IPS-18a (cell line): Measurements from ENCODE around the gene MPP1.

ENCODE experiments used
- H3K27ac ChIP-seq: one replicate; pipeline ENCODE4 v1.5.1; 2013; ENCODE audit warnings: low read length
- H3K27me3 ChIP-seq: one replicate; pipeline ENCODE4 v1.6.1; 2013; ENCODE audit warnings: mild to moderate bottlenecking, low read length; ENCODE audit not compliant: control insufficient read depth, insufficient read depth
- H3K36me3 ChIP-seq: one replicate; pipeline ENCODE4 v1.6.1; 2013; ENCODE audit warnings: low read depth, low read length; ENCODE audit not compliant: control insufficient read depth
- H3K4me1 ChIP-seq: one replicate; pipeline ENCODE4 v1.6.1; 2013; ENCODE audit warnings: low read depth, low read length; ENCODE audit not compliant: control insufficient read depth
- H3K4me3 ChIP-seq: one replicate; pipeline ENCODE4 v1.5.1; 2013; ENCODE audit warnings: low read length
- H3K9ac ChIP-seq: one replicate; pipeline ENCODE4 v1.6.1; 2013; ENCODE audit warnings: mild to moderate bottlenecking, low read length, moderate library complexity
- H3K9me3 ChIP-seq: one replicate; pipeline ENCODE4 v1.6.1; 2013; ENCODE audit warnings: low read depth, low read length; ENCODE audit not compliant: control insufficient read depth

Gene MPP1

GRCh38 chrX:154809939-154810665, 4.8 kb upstream of the MPP1 start:
- no peak overlapping the region for H3K27ac ChIP-seq
- H3K9ac ChIP-seq, result no peak overlapping the region
- H3K27me3 ChIP-seq, result peaks cover 13% of the 10 kb centered on the region
- H3K36me3 ChIP-seq, result no peaks in the 10 kb centered on the region
- peaks cover 12% of the 10 kb centered on the region for H3K9me3 ChIP-seq
- H3K4me1 ChIP-seq, result peaks cover 11% of the 10 kb centered on the region
- no peak overlapping the region for H3K4me3 ChIP-seq

- peaks cover 3% of the 10 kb centered on the region for H3K9me3 ChIP-seq
- H3K27ac ChIP-seq, result no peak overlapping the region
- no peak overlapping the region for H3K4me3 ChIP-seq
- no peak overlapping the region for H3K9ac ChIP-seq
- H3K27me3 ChIP-seq, result peaks cover 44% of the 10 kb centered on the region
- H3K36me3 ChIP-seq, result no peaks in the 10 kb centered on the region
- peaks cover 5% of the 10 kb centered on the region for H3K4me1 ChIP-seq
Observed at GRCh38 chrX:154806837-154807501, 1.7 kb upstream of the MPP1 start.

DNA sequence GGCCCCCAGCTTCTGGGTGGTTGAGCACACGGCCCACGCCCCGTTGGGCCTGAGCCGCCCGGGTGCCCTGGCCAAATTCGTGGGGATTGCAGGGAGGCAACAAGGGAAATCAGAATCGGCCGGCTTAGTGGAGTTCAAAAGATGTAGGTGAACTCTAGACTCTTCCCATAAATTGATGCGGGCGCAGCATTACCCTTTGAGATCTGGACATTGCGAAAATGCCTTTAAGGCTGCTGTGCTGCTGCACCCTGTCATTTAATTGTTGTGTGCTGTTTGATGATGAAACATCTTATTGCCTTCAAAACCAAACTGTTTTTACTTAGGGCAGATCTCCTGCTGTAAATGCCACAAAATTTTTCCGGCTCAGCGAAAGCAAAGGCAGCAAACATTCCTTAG, 409 bp upstream of the MPP1 start:
- Histone ChIP-seq H3K4me3 (peak overlapping the region; percentile 52), H3K27ac (no peak overlapping the region), H3K36me3 (no peaks in the 10 kb centered on the region), H3K9me3 (peaks cover 3% of the 10 kb centered on the region), H3K27me3 (peaks cover 56% of the 10 kb centered on the region), H3K9ac (peak overlapping the region; percentile 17), H3K4me1 (peaks cover 5% of the 10 kb centered on the region)

DNA sequence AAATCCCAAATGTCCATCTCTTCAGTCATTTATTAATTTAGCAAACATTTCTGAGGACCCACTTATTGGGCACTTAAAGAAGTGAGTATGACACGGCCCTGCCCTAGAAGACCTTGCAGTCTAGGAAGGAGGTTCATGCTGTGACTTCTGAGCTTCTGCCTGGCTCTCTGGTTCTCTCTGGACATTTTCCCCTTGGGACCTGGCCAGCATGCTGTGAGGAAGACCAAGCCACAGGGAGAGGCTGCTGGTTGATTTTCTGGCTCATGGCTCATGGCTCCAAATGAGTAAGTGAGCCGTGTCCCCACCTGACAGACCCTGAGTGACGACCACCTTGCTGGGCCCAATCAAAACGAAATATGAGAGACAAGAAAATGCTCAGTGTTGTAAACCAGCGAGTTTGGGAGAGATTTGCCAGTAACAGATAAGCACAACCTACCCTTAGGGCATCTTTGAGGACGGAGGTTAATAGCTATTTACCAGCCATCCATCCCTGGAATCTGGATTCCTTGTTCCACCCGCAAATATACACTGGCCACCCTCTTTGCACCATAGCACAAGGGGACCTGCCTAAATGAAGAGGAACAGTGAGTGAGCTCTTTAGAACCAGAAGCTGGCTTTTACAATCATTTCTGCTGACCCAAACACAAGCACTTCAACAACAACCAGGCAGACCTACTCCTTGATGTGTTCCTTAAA, 876 bp downstream of the MPP1 start:
- no peak overlapping the region for H3K27ac ChIP-seq
- H3K4me3 ChIP-seq, result peak overlapping the region; percentile 52

DNA sequence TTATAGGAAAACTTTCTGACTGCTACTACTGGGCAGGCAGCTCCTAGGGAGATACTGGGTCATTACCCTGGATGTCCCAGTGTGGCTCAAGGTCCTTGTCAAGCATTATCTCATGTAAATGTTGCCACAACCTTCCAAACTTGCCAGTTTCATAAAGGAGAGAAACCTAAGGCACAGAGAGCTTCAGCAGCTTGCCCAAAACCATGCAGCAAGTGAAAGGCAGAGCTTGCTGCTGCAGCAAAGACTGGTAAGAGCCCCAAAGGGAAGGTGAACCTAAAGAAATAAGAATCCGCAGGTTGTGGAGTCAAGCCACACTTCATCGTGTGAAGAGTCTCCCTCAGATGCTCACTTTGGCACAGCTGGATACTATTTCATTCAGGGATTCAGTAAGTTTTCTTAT, 2.3 kb downstream of the MPP1 start:
- Histone ChIP-seq H3K9ac (no peak overlapping the region), H3K27ac (no peak overlapping the region), H3K27me3 (peaks cover 68% of the 10 kb centered on the region), H3K9me3 (peaks cover 3% of the 10 kb centered on the region), H3K4me1 (peaks cover 5% of the 10 kb centered on the region), H3K36me3 (no peaks in the 10 kb centered on the region), H3K4me3 (no peak overlapping the region)

More for the DNA sequence above, 876 bp downstream of the MPP1 start:
- Histone ChIP-seq H3K9ac (no peak overlapping the region), H3K36me3 (no peaks in the 10 kb centered on the region), H3K27me3 (peaks cover 62% of the 10 kb centered on the region), H3K4me1 (peaks cover 5% of the 10 kb centered on the region), H3K9me3 (peaks cover 3% of the 10 kb centered on the region)

DNA sequence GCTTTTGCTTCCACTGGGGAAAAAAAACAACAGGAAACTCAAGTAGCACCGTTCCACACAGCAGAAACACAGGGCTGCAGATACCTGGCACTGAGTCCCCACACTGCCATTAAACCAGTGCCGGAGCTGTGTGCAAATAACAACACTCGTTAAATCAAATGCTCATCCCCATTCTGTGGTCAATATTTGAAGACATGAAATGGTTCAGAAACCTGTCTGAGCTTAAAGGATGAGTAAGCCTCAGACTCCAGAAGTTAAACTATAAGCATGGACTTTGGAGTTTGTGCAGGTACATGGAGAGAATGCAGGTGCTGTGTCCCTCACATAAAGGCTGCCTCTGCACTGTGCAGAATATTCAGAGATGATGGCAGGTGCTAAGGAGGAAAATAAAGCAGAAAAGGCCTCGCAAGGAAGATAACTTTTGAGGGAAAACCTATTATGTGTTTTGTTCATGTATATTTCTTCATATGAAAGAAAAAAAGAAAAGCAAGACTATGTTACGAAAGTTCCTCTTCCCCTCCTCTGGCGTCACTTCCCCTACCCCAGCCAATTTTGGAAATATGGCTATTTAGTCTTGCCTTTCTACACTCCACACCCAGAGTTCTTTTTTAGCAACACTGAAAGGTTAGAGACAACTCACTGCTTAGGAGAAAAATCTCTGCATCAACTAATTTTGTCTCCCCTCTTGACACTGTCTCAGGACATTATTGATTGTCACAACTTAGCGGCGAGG, 4.6 kb downstream of the MPP1 start:
- Histone ChIP-seq H3K9me3 (peaks cover 6% of the 10 kb centered on the region), H3K9ac (no peak overlapping the region), H3K4me3 (no peak overlapping the region), H3K27me3 (peaks cover 70% of the 10 kb centered on the region), H3K36me3 (no peaks in the 10 kb centered on the region), H3K27ac (no peak overlapping the region), H3K4me1 (peaks cover 4% of the 10 kb centered on the region)

DNA sequence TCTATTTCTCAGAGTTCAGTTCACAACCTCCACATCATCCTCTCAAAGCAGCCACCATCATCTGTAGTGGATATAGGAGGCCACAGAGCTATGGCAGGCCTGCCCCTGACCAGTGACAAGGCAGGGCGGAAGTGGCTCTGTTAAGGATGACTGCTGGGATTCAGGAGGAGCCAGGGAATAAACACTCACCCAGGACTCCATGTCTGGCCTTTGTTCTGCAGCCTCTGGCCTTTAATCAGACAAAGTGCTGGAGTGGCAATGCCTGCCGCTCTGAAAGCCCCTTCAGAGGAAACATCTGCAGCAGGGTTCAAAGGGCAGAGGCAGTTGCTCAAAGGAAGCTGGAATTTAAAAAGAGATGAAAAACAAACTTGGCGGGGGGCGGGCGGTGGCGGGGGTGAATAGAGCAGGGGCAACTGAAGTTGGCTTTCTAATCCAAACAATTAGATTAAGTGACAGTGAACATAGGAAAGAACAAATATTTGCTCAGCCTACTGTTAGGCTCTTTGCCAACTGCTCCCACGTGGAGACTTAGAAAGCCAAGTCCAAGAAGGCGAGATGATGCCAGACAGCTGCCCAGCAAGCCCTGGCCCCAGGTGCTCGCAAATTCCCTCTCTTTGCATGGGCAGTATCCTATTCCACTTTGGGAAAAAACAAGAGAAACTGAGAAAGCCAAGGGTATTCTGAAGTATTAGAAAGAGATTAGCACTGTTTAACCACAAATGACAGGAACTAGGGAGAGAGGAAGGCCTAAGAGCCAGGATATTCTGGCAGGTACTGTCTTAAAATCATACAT, 5.5 kb downstream of the MPP1 start:
- H3K27ac ChIP-seq, result no peak overlapping the region
- no peak overlapping the region for H3K9ac ChIP-seq
- peaks cover 13% of the 10 kb centered on the region for H3K9me3 ChIP-seq
- peaks cover 4% of the 10 kb centered on the region for H3K4me1 ChIP-seq
- no peaks in the 10 kb centered on the region for H3K36me3 ChIP-seq
- H3K27me3 ChIP-seq, result peaks cover 65% of the 10 kb centered on the region
- H3K4me3 ChIP-seq, result no peak overlapping the region

DNA sequence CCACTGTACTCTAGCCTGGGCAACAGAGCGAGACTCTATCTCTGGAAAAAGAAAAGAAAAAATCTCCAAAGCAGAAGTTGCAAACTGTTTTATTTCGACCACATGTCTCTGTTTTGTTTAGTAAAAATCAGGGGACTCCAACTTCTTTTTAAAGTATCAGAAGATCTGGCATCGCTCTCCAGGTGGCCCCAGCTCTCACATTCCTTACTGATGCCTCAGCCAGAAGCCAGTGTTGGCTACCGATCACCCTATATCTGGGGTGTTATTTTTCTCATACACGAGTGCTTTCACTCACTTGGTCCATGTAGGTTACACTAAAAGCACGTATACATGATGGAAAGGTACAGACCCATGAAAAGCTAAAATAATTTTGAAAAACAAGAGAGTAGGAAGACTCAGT, 8.3 kb downstream of the MPP1 start:
- Histone ChIP-seq H3K9ac (no peak overlapping the region), H3K36me3 (no peaks in the 10 kb centered on the region), H3K27ac (no peak overlapping the region), H3K27me3 (peaks cover 38% of the 10 kb centered on the region), H3K4me1 (peaks cover 4% of the 10 kb centered on the region), H3K9me3 (peaks cover 22% of the 10 kb centered on the region), H3K4me3 (no peak overlapping the region)

DNA sequence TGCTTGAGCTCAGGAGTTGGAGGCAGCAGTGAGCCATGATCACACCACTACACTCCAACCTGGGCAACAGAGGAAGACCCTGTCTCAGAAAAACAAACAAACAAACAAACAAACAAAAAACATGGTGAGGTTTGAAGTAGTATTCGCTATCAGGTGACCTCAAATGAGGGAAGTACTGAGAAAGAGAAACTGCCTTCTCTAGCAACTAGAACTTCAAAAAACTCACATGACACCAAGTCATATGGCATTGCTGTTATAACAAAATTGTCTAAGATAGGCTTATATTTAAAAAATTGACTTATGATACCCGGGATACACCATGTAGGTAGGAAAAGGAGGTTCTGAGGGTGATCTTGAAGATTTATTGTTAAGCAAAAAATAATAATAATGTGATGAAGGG, 10.3 kb downstream of the MPP1 start:
- Histone ChIP-seq H3K27ac (no peak overlapping the region), H3K9me3 (peaks cover 33% of the 10 kb centered on the region), H3K9ac (no peak overlapping the region), H3K36me3 (no peaks in the 10 kb centered on the region), H3K27me3 (peaks cover 19% of the 10 kb centered on the region), H3K4me1 (peaks cover 4% of the 10 kb centered on the region), H3K4me3 (no peak overlapping the region)

- Histone ChIP-seq H3K4me1 (peaks cover 4% of the 10 kb centered on the region), H3K27ac (no peak overlapping the region), H3K36me3 (no peaks in the 10 kb centered on the region), H3K4me3 (no peak overlapping the region), H3K9me3 (peaks cover 37% of the 10 kb centered on the region), H3K27me3 (peaks cover 16% of the 10 kb centered on the region), H3K9ac (no peak overlapping the region)
Observed at GRCh38 chrX:154793084-154793795, 12.0 kb downstream of the MPP1 start.
